AG04449 (cell line): Measurements from ENCODE around the gene PGF.
"Not testable (repeated sequence)": the region's sequence is repeated elsewhere in the genome, so short reads cannot be mapped to it uniquely, and the experiment has no call there.

Source experiments
- CTCF ChIA-PET: fragments of 350-600 bp; formaldehyde crosslinking; extraction: SDS; loops from one replicate; lab custom pipeline; 2021; ENCODE audit warnings: antibody characterized with exemption; lab: Yijun Ruan, JAX
- POLR2A ChIA-PET: fragments of 400-600, 350-600 bp; formaldehyde crosslinking; extraction: SDS; loops from one replicate; lab custom pipeline; 2020; ENCODE audit warnings: antibody characterized with exemption, inconsistent platforms; lab: Yijun Ruan, JAX
- DNase-seq: peaks from one replicate; pipeline ENCODE4 v3.0.0-alpha.2; 2010; ENCODE audit warnings: low read depth, low spot score
- H3K4me3 ChIP-seq: 2 replicates; pipeline ENCODE4 v1.5.1; 2011; ENCODE audit warnings: low read depth, mild to moderate bottlenecking, control low read depth, low read length
- TF ChIP-seq, protein P1 (sequence below): IDR thresholded peaks from one replicate; pipeline ENCODE4 v1.5.1; 2011; ENCODE audit warnings: mild to moderate bottlenecking, moderate library complexity, low read length, control low read depth, inconsistent platforms; ENCODE audit not compliant: insufficient read depth; ENCODE audit errors: missing control alignments

Gene PGF

DNA sequence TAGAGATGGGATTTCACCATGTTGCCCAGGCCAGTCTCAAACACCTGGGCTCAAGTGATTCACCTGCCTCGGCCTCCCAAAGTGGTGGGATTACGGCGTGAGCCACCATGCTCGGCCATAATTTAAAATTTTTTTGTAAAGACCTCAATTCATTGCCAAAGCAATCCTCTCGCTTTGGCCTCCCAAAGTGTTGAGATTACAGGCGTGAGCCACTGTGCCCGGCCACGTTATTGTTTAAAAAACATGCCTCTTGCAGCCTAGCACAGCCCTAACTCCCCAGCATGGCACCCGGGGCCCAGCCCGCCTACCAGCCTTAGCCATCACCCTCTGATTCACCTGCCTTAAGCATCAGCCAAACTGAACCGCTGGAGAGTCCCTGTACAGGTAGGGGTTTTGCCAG lies 19.2 kb downstream of the PGF start:
- no peak overlapping the region for H3K4me3 ChIP-seq
- ChIA-PET POLR2A (no interaction called here), CTCF (interaction anchor here (1.3 to 2.0 kb wide), 5 partner anchors 9 to 152 kb away, joined by 3 to 10 read pairs (median 4); no protein-coding TSS in a partner anchor)
- TF ChIP-seq, protein P1, sequence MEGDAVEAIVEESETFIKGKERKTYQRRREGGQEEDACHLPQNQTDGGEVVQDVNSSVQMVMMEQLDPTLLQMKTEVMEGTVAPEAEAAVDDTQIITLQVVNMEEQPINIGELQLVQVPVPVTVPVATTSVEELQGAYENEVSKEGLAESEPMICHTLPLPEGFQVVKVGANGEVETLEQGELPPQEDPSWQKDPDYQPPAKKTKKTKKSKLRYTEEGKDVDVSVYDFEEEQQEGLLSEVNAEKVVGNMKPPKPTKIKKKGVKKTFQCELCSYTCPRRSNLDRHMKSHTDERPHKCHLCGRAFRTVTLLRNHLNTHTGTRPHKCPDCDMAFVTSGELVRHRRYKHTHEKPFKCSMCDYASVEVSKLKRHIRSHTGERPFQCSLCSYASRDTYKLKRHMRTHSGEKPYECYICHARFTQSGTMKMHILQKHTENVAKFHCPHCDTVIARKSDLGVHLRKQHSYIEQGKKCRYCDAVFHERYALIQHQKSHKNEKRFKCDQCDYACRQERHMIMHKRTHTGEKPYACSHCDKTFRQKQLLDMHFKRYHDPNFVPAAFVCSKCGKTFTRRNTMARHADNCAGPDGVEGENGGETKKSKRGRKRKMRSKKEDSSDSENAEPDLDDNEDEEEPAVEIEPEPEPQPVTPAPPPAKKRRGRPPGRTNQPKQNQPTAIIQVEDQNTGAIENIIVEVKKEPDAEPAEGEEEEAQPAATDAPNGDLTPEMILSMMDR: no peak
- no peak for DNase-seq

DNA sequence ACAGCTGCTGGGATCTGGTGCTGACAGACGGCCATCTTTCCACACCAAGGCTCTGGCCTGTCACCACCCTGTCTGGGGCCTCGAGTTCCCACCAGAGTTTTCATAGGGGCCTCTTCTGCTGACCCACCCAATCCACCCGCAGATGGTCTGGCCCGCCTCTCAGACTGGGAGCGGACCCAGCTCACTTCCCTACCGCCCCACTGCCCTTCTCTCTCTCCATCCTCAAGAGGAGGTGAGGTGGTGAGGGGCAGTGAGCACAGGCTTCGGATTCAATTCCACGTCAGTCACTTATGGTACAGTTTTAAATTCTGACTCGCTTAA lies 20.1 kb downstream of the PGF start:
- ChIA-PET POLR2A (no interaction called here), CTCF (interaction anchor here (0.6 to 2.2 kb wide), 4 partner anchors 11 to 153 kb away, joined by 3 to 10 read pairs (median 8); no protein-coding TSS in a partner anchor)
- no peak for DNase-seq
- TF ChIP-seq, protein P1: no peak
- no peak overlapping the region for H3K4me3 ChIP-seq

DNA sequence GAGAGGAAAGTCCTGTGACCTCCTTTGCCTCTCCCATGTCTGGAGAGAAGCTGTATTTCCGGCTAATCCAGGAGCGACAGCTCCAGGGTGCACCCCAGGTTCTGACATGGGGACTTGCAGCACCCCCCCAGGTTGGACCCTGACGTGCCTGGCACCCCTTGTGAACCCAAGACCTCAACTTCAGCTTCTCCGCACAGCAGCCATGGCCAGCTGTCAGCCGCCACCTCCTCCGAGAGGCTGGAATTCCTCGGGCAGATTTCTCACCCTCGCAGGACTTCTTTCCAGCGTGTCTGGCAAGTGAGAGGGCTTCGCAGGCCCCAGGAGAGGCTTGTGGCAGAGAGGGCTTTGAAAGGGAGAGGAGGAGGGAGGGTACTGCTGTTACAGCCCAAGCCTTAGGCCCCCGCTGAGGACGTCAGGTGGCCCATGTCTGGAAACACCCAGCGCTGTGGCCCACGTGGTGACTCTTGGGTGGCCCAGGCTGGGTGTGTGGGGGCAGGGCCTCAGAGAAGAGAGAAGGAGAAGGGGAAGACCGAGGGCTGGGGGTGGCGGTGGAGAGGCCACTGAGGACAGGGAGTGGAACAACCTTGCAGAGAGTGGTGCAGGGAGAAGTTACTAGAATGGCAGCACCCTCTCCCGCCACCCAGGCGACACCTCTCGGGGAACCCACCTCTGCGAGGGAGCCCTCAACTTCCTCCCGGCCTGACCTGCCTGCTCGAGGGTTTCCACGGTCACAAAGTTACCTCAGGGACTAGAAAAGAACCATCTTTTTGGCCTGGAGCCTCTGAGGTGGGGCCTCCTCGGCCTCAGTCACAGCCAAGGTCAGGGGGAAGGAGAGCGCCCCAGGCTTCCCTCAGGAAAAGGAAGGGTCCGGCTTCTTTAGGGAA lies 20.7 kb downstream of the PGF start:
- no peak for DNase-seq
- H3K4me3 ChIP-seq: no peak overlapping the region
- TF ChIP-seq, protein P1: no peak
- CTCF ChIA-PET: interaction anchor here (0.6 to 2.2 kb wide), 11 partner anchors 8 to 154 kb away, joined by 3 to 13 read pairs (median 3); no protein-coding TSS in a partner anchor
- POLR2A ChIA-PET: no interaction called here

DNA sequence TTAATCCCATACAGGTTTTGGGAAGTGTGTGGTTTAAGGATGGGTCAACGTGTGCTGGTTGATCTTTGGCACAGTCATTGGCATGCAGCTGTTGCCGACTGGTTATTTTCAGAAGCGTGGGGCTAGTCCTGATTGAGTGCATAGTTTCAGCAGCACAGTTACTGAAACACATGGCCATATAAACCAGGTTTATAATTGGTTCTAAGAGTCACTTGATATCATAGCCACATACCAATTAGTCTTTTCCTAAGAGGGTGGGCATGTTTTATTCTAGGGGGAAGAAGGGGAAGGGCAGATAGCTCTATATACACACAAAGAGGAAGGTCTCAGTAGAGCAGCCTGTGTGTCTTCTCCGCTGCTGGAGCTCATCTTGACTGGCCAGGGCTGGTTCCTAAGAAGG lies 21.4 kb downstream of the PGF start:
- ChIA-PET POLR2A (no interaction called here), CTCF (interaction anchor here (0.9 to 2.2 kb wide), 8 partner anchors 8 to 154 kb away, joined by 3 to 13 read pairs (median 3); no protein-coding TSS in a partner anchor)
- DNase-seq: no peak
- TF ChIP-seq, protein P1: no peak
- no peak overlapping the region for H3K4me3 ChIP-seq

DNA sequence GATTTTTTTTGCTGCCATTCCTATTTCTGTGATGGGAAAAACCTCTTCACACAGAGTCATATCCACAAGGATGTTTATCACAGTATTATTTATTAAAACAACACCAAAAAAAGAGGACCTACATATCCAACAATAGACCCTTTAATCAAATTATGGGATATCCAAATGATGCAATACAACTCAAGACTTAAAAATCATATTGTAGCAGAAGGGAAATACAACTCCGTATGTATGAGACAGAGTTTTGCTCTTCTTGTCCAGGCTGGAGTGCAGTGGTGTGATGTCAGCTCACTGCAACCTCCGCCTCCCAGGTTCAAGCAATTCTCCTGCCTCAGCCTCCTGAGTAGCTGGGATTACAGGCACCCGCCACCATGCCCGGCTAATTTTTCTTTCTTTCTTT lies 22.5 kb downstream of the PGF start:
- H3K4me3 ChIP-seq, POLR2A ChIA-PET: not testable (repeated sequence)
- CTCF ChIA-PET: interaction anchor here (2.1 to 2.2 kb wide), 2 partner anchors 13 to 72 kb away, joined by 6 to 12 read pairs; no protein-coding TSS in a partner anchor

DNA sequence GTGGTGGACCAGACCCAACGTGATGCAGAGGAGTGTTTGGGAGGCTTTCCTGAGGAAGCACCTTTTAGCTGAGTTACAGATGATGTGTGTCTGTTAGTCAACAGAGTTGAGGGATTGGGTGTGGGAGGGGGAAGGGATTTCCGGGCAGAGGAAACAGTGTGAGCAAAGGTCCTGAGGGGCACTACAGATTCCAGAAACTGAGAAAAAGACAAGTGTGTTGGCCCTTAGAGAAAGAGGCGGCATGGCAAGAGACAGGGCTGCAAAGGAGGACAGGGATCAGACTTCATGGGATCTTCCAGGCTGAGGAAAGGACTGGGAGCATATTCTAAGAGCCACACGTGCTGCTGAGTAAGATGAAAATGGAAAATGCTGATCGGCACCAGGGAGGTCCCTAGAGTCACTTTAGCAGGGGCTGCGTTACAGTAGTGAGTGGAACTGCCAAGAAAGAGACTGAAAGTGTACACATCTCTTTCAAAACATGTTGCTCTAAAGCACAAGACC lies 22.9 kb downstream of the PGF start:
- POLR2A ChIA-PET: no interaction called here
- CTCF ChIA-PET: interaction anchor here (0.6 to 4.8 kb wide), 5 partner anchors 10 to 156 kb away, joined by 3 to 42 read pairs (median 8); no protein-coding TSS in a partner anchor
- DNase-seq: no peak
- TF ChIP-seq, protein P1: no peak
- no peak overlapping the region for H3K4me3 ChIP-seq

More for the DNA sequence above, 22.5 kb downstream of the PGF start:
- DNase-seq: not testable (repeated sequence)

DNA sequence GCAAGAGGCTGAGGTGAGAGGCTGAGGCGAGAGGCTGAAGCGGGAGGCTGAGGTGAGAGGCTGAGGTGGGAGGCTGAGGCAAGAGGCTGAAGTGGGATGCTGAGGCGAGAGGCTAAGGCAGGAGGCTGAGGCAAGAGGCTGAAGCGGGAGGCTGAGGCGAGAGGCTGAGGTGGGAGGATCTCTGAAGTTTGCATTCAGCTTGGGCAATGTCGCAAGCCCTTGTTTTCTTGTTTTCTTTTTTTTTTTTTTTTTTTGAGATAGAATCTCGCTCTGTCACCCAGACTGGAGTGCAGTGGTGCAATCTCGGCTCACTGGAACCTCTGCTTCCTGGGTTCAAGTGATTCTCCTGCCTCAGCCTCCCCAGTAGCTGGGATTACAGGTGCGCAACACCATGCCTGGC lies 23.7 kb downstream of the PGF start:
- H3K4me3 ChIP-seq, DNase-seq, POLR2A ChIA-PET: not testable (repeated sequence)
- CTCF ChIA-PET: interaction anchor here (0.6 to 4.8 kb wide), 6 partner anchors 8 to 157 kb away, joined by 3 to 42 read pairs (median 6); no protein-coding TSS in a partner anchor
